Motor neuron (in vitro differentiated cells): ENCODE data around the gene PTPN5. TPM values are rescaled to one million over a fixed set of nuclear protein-coding genes. Genes with fewer than 3 reads are reported as not detected.
A peak's percentile ranks its signal among the peaks of the same experiment; 100 is the strongest.
"Not testable (repeated sequence)": the region's sequence is repeated elsewhere in the genome, so short reads cannot be mapped to it uniquely, and the experiment has no call there.

ENCODE experiments used
- ATAC-seq, 8 experiments: fragments of 200-7000 bp; cut with Tn5 transposase; replicated peaks in 6 of 8; 2 replicates each; pipeline ENCODE4 v1.8.0; 2021; ENCODE audit warnings: mild to moderate bottlenecking in 8 of 8, moderate library complexity in 8 of 8
- H3K27ac ChIP-seq, 2 donors: fragments of 250-450 bp; sonication (Bioruptor Pico); 2 replicates each; pipeline ENCODE4 v1.9.0; 2021; ENCODE audit warnings: antibody characterized with exemption in 2 of 2, mild to moderate bottlenecking in 2 of 2, moderate library complexity in 1 of 2
- H3K4me1 ChIP-seq, 2 donors: fragments of 250-450 bp; sonication (Bioruptor Pico); replicated peaks in 1 of 2; 2 replicates each; pipeline ENCODE4 v1.6.1; 2021; ENCODE audit warnings: antibody characterized with exemption in 2 of 2, mild to moderate bottlenecking in 2 of 2, moderate library complexity in 1 of 2
- H3K4me3 ChIP-seq, 5 donors: fragments of 250-450 bp; sonication (Bioruptor Pico); 2 replicates each; pipeline ENCODE4 v1.9.0; 2021; ENCODE audit warnings: antibody characterized with exemption in 5 of 5, mild to moderate bottlenecking in 5 of 5, moderate library complexity in 4 of 5
- WGBS, 10 experiments: fragments of 450-650 bp; shearing (Covaris generic); methylation state at CpG; one replicate each; pipeline ENCODE4 v1.0.0; 2022; 5-methylcytosine and 5-hydroxymethylcytosine counted together
- in situ Hi-C, 9 experiments: fragments of 400-800 bp; cut with MboI; loops; one replicate each; pipeline ENCODE4 v1.15.0; 2021; ENCODE audit warnings: low sequenced_read_pairs in 9 of 9, low pct_unique_long_range_greater_than_20kb in 2 of 9; ENCODE audit not compliant: unreplicated experiment in 9 of 9
- total RNA-seq, 8 experiments: library from RNA; unstranded; fragments of 300-600 nt; gene quantifications; 2 replicates each; pipeline versions ENCODE4 v1.2.3 to v1.2.4, GENCODE V29; 2022

Gene PTPN5
- total RNA-seq: 10 to 100 TPM in 3 of 8 experiments, 1 to 10 TPM in 2, under 1 TPM in 3; 0.15 to 22.2 (median 6.1) TPM

DNA sequence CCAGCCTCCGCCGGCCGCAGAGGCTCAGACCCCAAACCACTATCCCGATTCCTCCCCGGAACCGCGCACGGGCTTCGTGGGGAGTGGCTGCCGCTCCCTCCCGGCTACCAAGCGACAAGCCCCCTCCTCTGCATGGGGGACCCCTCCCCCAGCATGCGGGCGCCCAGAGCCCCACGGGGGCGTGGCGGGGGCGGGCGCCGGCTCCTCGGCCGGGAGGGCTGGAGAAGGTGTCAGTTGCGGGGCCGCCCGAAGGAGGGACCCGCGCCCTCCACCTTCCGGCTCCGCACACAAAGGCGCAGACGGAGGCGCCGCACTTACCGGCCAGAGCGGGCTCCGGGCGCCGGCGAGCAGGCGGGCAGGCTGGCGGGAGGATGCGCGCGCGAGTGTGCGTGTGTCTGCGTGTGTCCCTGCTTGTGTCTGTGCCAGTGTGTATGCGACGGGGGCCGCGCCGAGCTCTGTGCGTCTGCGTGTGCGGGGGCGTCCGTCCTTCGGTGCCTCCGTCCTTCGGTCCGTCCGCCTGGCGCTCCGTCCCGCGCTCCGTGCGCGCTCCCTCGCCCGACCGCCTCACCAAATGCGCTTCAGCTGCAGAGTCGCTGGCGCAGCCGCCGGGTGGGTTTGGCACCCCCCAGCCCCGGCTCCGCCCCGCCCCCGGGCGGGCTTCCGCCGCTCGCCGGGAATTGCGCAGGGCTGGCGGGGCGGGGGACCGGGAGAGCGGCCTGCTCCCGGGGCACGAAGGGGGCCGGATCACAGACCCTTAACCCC, at the start of gene PTPN5:
PTPN5 (minus strand) TSS at position 592 of the 762 bp plus-strand sequence. CDS start 19,840 bp downstream, outside the sequence.
- H3K27ac ChIP-seq: no peak within 1 kb of the TSS
- in situ Hi-C loops: no loop called here
- WGBS, 10 experiments: no CpG with 5 or more reads among the region's 94 CpGs
- ATAC-seq: peak; percentile 16 to 86 (median 82)
- peak within 1 kb of the TSS; percentile 54 to 80 (median 63) for H3K4me3 ChIP-seq
- peaks cover 0 to 5% of the 10 kb centered on the region in 2 donors for H3K4me1 ChIP-seq

DNA sequence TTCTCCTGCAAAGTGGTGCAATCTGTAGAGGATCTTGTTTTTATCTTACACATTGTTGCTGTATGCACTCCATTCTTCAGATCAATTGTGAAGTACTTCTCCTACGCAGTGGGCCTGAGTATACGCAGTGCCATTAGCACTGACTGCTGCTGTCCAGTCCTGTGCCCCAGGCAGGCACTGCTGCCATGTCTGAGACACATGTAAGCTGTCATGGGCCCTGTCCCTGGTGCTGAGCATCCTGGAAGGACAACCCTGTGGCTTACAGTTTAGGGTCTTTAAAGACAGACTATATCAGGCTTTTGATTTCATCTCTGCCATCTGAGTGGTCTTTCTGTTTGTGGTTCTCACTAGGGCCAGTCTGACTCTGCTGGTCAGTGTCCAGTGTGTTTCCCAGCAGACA, 44.8 kb upstream of the PTPN5 start:
- peak in 2 of 8 experiments; percentile 21 to 64 for ATAC-seq
- WGBS, 10 experiments: 0 to 60% (median 50%) methylated on average over 1 to 2 of the region's 2 CpGs; no CpG with 5 or more reads in 7 of the 10 experiments
- no peaks in the 10 kb centered on the region for H3K4me1 ChIP-seq
- H3K27ac ChIP-seq: no peak overlapping the region
- no peak overlapping the region for H3K4me3 ChIP-seq
- in situ Hi-C loops: loop anchor here in 1 of 9 experiments (25.0 kb wide), 1 partner anchor 101 kb away; the partner anchor contains the start of gene MRGPRX1

- H3K4me1 ChIP-seq: no peaks in the 10 kb centered on the region
- H3K27ac ChIP-seq: no peak overlapping the region
- H3K4me3 ChIP-seq: no peak overlapping the region
- in situ Hi-C loops: loop anchor here in 1 of 9 experiments (25.0 kb wide), 1 partner anchor 102 kb away; the partner anchor contains the start of gene MRGPRX1
- no peak for ATAC-seq
- WGBS, 10 experiments: 68 to 90% (median 71%) methylated on average over 2 to 4 of the region's 5 CpGs; no CpG with 5 or more reads in 7 of the 10 experiments
These were observed 43.3 kb upstream of the PTPN5 start for GRCh38 chr11:18834754-18835466.

DNA sequence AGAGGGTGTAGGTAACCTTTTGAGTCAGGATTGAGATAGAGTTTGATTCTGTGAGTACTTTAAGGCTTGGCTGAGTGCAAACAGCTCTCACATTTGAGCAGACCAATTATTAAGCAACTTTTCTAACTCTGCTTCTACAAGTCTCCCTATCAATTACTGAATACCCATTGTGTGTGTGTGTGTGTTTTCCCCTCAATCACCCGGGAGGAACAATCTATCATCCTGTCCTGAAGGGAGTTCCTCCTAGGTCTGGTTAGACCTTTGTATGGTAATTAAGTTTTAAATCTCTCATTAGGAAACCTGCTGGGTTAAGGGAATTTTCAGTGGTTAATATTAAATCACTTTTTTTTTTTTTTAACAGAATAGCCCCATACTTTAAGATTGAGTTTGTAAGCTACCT, 28.6 kb upstream of the PTPN5 start:
- ATAC-seq, H3K27ac ChIP-seq, in situ Hi-C loops, H3K4me1 ChIP-seq, H3K4me3 ChIP-seq: not testable (repeated sequence)
- WGBS, 10 experiments: 0 to 83% (median 40%) methylated on average over 1 of the region's 1 CpG; no CpG with 5 or more reads in 6 of the 10 experiments

GRCh38 chr11:18804199-18804999, 12.8 kb upstream of the PTPN5 start:
- 0 to 86% (median 18%) methylated on average over 1 to 4 of the region's 4 CpGs; no CpG with 5 or more reads in 2 of the 10 experiments for WGBS, 10 experiments
- ATAC-seq: peak; percentile 38 to 79 (median 69)
- Histone ChIP-seq H3K4me3 (no peak overlapping the region), H3K4me1 (peaks cover 0 to 10% of the 10 kb centered on the region in 2 donors), H3K27ac (no peak overlapping the region)
- in situ Hi-C loops: no loop called here

DNA sequence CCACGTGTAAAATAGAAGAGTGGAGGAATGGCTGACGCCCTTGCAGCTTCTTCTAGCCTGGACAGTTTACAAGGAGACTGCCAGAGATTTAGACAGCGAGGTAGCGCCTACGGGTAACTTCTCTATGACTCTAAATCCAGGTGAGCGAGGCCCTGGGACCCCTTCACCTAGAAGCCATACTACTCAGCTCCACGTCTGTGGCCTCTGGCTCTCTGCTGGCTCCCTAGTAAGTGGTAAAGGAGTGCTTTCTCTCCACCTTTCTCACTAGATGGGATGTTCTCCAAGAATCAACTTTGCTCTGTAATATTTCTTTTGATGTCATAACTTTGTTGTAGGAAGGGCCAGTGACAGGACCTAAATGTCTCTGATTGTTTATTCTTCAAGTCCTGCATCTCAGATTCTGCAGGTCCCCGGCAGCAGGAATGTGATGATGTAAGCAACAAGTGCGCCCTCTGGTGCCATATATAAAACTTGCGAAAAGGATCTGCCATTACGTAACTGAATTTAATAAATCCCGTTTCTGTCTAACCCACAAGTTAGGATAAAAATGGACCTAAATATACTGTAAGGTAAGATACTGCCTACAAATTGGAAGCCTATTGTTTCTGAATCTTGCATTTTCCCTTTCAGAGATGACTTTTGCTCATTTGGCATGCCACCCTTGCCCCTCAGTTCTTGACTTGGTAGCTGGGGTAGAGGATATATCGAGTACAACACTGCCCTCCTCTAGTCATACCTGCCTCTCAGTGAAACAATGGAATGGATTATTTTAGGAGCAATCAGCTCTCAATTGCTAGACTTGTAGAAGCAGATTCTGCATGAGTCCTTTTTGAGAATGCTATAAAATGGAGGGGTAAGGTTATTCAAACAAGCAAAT, 11.0 kb upstream of the PTPN5 start:
- in situ Hi-C loops: no loop called here
- Histone ChIP-seq H3K27ac (no peak overlapping the region), H3K4me3 (no peak overlapping the region), H3K4me1 (peaks cover 0 to 10% of the 10 kb centered on the region in 2 donors)
- ATAC-seq: peak in 6 of 8 experiments; percentile 51 to 75 (median 61)
- WGBS, 10 experiments: 21 to 48% (median 38%) methylated on average over 3 to 11 of the region's 13 CpGs; no CpG with 5 or more reads in 3 of the 10 experiments

DNA sequence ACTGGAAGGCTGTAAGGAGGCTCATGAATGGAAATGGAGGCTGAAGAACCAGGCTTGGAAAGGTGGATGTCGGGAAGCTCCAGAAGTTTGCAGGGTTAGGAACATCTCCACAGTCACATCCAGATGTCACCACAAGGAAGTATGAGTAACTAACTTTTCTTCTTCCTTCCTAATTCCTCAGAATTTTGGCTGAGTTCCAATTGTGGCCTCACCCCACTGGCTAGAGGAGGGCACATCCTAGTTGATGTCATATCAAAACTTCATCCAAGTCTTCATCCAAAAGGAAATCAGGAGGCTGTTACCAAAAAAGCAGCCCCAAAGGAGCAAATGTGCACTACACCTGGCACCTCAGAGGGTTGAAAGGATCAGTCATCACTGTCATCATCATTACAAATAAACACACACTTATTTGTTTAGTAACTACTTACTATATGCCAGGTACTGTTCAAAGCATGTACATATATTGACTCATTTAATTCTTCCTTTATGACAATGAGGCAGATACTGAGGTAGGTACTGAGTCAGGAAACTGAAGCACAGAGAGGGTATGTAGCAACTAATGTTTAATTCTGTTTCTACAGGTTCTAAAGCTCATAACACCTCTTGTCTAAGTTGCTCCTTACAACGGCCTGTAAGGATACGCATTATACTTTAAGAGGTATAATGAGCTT, 7.3 kb upstream of the PTPN5 start:
- in situ Hi-C loops: no loop called here
- peaks cover 0 to 10% of the 10 kb centered on the region in 2 donors for H3K4me1 ChIP-seq
- WGBS, 10 experiments: 14 to 94% (median 81%) methylated on average over 1 to 3 of the region's 3 CpGs; no CpG with 5 or more reads in 2 of the 10 experiments
- H3K27ac ChIP-seq: no peak overlapping the region
- ATAC-seq: no peak
- H3K4me3 ChIP-seq: no peak overlapping the region

DNA sequence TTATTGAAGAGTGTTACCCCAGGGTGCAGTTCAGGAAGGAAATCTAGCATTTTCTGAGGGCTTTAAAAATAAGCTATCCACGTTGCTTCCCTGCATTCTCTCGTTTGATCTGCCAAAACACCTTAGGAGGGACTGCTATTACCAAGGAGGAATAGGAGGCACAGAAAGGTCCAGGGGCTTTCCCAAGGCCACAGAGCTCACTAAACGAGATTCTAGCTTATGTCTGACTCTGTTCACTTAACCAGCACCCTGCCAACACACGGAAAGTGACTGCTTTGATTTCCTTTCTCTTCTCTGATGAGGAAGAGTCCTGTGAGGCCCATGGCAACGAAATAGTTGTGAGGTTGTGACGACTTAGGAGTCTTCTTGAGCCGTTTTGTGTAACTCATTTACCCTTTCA, 3.4 kb upstream of the PTPN5 start:
- in situ Hi-C loops: no loop called here
- ATAC-seq: no peak
- H3K4me1 ChIP-seq: peaks cover 0 to 5% of the 10 kb centered on the region in 2 donors
- WGBS, 10 experiments: 0 to 48% (median 11%) methylated on average over 1 to 6 of the region's 7 CpGs; no CpG with 5 or more reads in 1 of the 10 experiments
- H3K27ac ChIP-seq: no peak overlapping the region
- no peak overlapping the region for H3K4me3 ChIP-seq

- WGBS, 10 experiments: 20 to 80% (median 21%) methylated on average over 1 to 4 of the region's 11 CpGs; no CpG with 5 or more reads in 7 of the 10 experiments
- H3K4me1 ChIP-seq: peaks cover 0 to 5% of the 10 kb centered on the region in 2 donors
- peak overlapping the region; percentile 54 to 80 (median 63) for H3K4me3 ChIP-seq
- H3K27ac ChIP-seq: no peak overlapping the region
- ATAC-seq: no peak
- in situ Hi-C loops: no loop called here
These were observed 1.2 kb upstream of the PTPN5 start for GRCh38 chr11:18792827-18793226.

GRCh38 chr11:18791969-18792628, 501 bp upstream of the PTPN5 start:
- H3K4me1 ChIP-seq: peaks cover 0 to 5% of the 10 kb centered on the region in 2 donors
- H3K27ac ChIP-seq: no peak overlapping the region
- H3K4me3 ChIP-seq: peak overlapping the region; percentile 54 to 80 (median 63)
- ATAC-seq: peak in 6 of 8 experiments; percentile 39 to 70 (median 55)
- in situ Hi-C loops: no loop called here
- WGBS, 10 experiments: 0 to 10% methylated on average over 4 to 9 of the region's 43 CpGs; no CpG with 5 or more reads in 8 of the 10 experiments

DNA sequence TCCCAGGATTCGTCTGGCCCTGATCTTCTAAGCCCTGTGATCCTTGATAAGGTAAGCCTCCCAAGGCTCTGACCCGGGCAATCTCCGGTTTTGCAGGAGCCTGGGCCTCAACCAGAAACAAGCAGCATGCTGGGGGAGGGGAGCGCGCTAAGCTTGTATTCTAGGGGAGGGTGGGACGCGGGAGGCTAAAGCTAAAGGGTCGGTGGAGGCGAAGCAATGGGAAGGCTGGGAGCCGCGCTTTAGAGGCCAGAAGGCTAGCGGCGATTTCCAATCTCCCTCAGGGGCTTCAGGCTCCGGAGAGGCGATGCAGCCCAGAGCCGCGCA, 753 bp downstream of the PTPN5 start:
- in situ Hi-C loops: no loop called here
- peak overlapping the region; percentile 54 to 80 (median 63) for H3K4me3 ChIP-seq
- H3K27ac ChIP-seq: no peak overlapping the region
- H3K4me1 ChIP-seq: peaks cover 0 to 5% of the 10 kb centered on the region in 2 donors
- ATAC-seq: no peak
- WGBS, 10 experiments: 10 to 27% (median 20%) methylated on average over 1 to 5 of the region's 17 CpGs; no CpG with 5 or more reads in 7 of the 10 experiments
